GM21528 (cell line): ENCODE results near the gene LIN7A.
A peak's percentile ranks its signal among the peaks of the same experiment; 100 is the strongest.

Experiments used
- ATAC-seq: cut with Tn5 transposase; IDR thresholded peaks from one replicate; pipeline ENCODE4 v1.9.1; 2021; ENCODE audit warnings: mild to moderate bottlenecking, moderate library complexity; ENCODE audit not compliant: unreplicated experiment, low FRiP score

The LIN7A gene

DNA sequence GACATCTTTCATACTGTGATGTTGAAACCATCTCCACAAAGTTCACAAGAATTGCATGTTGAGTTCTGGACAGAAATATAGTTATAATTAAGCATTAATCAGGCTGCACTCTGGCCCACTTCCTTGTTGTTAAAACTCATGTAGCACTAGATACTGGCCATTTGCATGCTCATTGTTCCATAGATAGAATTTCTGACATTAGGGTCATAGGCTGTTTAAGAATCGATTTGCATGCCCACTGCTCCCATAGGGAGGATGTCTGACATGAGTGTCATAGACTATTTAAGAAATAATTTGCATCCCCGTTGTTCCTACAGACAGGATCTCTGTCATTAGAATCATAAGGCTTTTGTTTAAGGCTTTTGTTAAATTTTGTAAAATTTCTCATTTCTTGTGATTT, 170.8 kb downstream of the LIN7A start:
- ATAC-seq: peak; percentile 94

DNA sequence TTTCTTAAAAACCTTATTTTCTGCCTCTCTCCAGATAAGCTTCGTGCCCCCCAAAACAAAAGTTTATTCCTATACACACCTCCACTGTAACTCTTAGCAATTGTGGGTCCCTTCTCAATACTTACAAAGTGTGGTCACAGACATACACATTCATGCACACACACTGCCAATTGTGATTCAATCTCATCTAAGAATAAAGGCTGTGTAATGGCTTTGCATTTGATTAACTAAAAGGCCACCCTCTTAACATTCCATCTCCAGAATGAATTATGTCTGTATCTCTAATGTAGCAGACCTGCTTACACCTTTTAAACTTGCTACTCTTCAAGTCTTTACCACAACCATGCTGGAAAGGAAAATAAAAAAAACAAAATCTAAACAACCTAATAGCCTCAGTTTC, 171.5 kb downstream of the LIN7A start:
- ATAC-seq: no peak

DNA sequence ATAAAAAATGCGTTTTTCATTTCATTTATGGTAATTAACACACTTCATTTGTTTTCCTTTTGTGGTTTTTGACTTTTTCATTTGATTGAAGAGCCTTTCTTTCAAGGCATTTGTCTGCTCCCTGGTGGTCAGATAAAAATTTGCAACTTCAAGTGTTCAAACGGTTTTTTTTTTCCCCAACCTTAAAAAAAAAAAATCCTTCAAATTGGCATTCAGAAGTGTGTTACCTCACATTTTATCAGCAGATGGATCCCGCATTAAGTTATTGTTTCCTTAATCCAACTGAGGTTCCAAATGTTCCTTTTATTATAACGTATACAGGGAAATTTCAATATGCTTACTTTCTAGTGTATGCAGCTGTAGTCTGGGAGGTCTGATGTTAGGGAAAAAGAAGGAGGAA, 173.9 kb downstream of the LIN7A start:
- ATAC-seq: no peak

DNA sequence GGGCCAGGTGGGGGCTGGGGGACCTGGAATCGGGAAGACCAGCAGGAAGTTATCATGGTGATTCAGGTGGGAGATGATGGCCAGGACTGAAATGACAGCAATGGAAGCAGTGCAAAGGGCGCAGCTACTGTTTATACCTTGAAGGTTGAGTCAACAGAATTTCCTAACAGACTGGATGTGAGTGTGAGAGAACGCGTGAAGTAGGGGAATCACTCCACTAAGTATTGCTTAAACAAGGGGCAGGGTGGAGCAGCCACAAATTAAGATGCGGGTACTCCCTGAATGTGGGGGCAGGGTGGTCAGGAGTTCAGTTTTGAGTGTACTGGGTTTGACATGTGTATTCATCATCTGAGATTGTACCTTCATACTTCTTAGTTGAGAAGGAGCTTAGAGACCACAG, 175.9 kb downstream of the LIN7A start:
- no peak for ATAC-seq

DNA sequence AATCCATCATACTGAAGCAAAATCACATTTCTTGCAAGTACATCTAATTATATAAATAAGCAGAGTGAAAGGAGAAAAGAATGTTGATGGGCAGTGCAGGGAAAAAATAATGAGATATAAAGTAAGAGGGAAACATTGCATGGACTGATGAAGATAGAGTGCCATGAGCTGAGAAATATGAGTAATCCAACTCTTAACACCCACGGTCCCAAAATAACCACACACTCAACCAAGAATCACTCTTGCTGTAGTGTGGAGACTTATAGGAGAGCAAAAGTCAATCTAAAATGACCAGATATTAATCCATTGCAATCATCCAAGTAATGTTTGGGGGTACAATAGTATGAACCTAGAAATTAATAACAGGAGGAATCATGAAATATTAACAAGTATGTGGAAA, 180.9 kb downstream of the LIN7A start:
- peak; percentile 60 for ATAC-seq

DNA sequence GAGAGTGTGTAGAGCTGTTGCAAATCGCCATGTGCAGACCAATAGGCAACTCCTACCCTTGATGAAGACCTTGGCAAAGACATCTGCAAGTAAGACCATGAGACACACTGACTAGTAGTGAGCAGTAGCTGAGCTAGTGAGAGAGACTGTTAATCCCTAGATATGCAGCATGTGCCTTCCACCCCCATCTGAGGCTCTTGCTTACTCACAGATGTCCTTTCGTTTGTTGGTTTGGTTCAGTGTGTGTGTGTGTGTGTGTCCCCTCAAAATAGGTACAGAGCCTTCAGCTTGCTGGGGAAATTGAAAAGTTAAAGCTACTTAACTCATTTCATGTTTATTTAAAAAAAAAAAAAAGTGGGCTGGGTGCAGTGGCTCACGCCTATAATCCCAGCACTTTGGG, 183.5 kb downstream of the LIN7A start:
- ATAC-seq: no peak

DNA sequence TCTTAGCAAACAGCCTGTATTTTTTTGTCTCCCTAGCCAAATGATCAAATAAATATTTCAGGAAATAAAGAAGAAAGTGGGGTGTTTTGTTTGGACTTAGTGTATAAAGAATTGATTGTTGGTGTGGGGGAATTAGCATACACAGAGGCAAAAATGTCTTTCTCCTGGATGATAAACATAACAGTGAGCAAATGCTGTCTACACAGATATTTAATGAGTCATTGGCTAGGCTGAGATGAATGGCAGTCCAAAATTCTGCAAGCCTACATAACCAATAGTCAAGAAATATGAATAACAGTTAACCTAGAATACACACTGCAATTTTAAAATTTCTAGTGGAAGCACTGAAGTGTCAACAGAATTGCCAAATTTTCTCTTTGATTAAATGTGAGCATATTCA, 185.3 kb downstream of the LIN7A start:
- ATAC-seq: no peak

DNA sequence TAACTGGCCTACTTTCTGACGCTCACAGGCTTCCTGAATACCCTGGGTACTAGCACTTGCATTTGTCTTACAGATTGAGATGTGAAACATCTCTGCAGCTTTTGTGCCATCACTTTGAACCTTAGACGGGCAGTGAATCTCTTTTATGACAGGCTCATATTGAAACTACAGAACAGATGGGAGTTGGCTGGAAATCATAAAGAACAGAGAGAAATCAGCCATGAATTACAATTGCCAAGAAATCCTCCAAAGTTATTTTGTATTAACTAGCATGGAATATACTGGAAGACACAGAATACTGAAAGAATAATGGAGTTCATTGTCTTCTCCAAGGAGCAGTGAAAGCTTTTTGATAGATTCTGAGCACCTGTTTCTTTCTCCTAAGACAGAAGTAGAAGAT, 188.3 kb downstream of the LIN7A start:
- no peak for ATAC-seq

DNA sequence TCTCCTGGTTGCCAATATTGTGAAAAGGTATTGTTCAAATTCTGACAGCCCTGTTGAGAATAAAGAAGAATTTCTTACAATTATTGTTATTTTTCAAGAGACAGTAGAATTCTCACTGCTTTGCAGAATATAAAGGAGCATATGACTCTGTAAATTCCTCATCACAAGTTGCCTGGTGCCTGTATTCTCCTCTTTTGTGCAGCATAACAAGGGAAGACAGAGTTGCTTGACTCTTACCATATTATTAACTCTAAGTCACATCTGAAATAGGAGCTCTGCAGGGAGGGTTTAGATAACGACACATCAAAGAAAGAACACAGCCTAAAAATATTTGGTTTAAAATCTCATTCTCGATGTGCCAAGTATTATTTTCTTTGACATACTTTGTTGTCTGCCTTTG, 189.9 kb downstream of the LIN7A start:
- no peak for ATAC-seq

DNA sequence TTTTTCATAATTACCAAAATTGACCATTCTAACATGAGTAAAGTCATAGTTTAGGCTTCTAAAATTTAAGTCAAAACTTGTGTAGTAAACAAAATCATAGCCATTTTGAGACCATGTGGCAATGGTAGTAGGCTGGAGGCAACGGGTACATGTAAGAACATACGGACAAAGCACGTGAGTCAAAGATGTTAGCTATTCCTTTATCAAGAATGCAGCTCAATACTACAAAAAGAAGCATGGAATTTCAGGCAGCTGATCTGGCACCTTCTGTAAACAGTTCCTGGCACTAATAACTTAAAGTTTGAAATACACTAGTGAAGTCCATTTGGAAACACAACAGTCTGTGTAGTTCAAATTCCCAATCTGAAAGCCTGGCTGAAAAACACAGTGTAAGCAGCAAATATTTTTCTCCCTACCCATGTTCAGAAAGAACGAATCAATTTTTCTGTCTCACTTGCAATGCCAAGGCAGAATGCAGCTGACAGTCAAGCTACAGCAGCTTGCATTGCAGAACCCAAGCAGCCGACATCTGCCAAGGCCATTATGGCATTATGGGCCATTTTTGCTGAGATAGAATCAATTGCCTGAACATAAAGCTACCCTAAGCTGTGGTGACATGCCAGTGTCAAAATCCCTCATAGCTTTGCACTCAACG, 191.8 kb downstream of the LIN7A start:
- ATAC-seq: no peak
